Measurements from ENCODE around the gene KCTD3. TPM values are rescaled to one million over a fixed set of nuclear protein-coding genes. Genes with fewer than 3 reads are reported as not detected.

KCTD3 gene
- total RNA-seq = 15.7 TPM
- long read RNA-seq, transcript KCTD3-201 (18 exons, 3,931 nt) = major isoform, 12 of 22 reads
- long read RNA-seq, partial matches to known transcripts = 4 of 22 reads
- long read RNA-seq, other reads (novel, unspliced or antisense) = 6 of 22 reads

DNA sequence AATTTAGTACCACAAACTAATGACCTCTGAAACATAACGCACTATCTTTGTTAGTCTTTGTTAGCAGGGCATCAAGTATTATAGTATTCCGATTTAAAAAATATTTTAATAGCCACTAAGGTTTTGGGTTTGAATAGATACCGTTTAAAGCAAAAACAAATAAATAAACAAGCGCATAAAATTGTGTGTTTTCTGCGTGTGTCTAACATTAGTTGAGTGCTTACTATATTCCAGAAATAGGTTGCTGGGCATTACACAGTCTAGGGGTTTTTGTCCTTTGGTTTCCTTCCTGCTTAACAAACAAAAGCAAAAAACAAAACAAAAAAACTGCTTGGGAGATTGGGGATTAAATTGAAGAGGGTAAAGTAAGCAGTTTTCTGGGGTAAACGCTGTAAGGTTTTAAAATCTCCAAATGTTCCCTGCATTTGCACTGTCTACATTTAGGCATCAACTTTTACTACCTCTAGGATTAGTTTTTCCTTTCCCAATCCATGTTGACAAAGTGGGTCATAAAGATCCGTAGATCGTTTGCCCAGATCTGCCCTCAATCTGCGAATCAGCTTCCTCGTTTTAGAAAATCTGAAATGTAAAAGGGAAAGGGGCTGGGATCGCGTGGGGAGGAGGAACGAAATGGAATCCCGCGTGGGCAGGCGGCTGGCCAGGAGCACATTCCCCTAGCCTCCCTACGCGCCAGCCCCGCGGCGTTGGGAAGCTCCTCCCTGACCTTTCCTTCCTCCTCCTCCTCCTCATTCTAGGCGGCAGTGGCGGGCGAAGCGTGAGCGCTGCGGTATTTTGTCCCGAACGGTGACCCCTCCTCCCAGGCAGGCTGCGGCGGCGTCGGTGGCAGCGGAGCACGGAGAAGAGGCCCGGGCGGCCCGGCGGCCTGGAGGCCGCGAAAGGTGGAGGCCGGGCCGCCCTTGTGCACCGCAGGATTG, at the start of gene KCTD3:
Gene KCTD3, plus strand, starts transcription at position 749 of the 935 bp plus-strand sequence. CDS start 382 bp downstream, outside the sequence.
- DNase-seq (ENCODE audit: low spot score) = peak; percentile 92
- intact Hi-C loops (cut with DNase I) = no loop called here

DNA sequence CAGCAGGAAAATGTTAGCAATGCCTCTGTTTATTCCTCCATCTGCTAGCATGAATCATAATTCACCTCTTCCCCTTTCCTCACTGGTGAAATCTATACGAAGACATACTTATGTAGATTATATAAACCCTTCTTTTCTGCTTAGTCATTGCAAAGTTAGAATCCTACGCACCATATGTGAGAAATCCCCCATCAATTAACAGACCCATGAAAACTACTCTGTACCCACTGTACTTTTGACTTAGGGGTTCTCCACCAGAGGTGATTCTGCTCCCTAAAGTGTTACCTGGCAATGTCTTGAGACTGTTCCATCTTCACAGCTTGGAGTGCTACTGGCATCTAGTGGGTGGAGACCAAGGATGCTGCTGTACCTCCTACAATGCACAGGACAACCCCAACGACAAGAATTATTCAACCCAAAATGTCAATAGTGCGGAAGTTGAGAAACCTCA, 49.6 kb upstream of the KCTD3 start:
- DNase-seq (ENCODE audit: low spot score) = no peak
- intact Hi-C loops (cut with DNase I) = no loop called here

DNA sequence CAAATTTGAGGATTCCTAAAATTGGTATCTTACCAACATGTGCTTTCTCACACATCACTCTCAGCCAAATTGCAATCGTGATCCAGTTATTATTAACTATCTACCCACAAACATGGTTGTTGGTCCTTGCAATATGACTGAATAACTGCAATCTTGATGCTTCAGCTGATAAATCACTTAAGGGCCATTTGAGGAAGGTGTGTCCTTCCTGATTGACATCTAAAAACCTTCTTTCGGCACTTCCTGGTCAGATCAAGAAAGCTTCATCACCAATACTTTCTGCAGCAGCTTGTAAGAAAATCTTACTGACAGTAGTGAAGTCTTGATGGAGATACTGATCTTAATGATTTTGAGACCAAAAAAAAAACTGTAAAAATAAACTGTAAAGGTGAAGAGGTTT, 48.5 kb upstream of the KCTD3 start:
- intact Hi-C loops (cut with DNase I) = no loop called here
- DNase-seq (ENCODE audit: low spot score) = no peak

DNA sequence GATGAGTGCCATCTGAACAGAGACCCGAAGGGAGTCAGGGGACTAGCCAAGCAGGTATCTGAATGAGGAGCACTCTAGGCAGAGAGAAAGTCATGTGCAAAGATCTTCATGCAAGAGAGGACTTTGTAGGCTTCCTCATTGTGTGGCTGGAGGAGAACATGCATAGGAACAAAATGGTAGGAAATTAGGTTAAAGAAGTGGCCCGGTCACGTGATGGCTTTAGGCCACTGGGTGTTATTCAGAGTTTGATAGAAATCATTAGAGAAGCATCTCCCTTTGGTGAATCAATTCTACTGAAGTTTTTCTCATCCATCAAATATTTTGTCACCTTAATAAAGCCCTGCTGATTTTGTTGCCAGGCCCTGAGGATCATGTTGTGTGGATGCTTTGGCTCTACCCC, 45.8 kb upstream of the KCTD3 start:
- DNase-seq (ENCODE audit: low spot score) = no peak
- intact Hi-C loops (cut with DNase I) = loop anchor here (10.0 kb wide), 1 partner anchor 886 kb away; no protein-coding TSS in a partner anchor

DNA sequence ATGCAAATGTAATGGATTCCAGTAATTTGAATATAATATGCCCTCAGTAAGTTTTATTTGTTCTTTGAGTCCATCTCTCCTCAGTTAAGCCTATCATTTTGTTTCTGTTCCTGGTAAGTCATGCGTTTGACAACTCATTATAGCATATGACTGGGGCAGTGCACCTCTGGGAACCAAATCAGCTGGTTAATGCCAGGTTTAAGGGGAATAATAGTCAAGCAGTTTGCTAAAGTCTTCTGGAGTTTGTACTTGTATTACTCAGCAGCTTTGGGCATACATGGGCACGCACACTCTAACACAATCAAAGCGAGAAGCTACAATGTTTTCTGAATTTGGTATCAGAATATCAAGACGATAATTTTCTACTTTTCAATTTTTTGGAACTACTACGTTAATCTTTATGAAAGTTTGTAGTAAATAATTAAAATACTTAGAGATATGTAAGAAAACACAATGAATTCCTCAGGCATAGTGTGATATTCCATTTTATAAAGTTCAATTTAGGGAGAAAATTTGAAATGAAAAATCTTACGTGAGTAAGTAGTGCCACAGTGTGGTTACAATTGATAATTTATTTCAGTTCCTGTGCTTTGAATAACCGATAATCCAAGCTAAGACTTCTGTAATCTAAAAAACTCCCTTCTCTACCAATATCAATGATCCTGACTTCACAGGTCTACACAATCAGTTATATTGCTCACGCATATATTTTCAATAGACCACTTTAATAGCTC, 43.8 kb upstream of the KCTD3 start:
- DNase-seq (ENCODE audit: low spot score) = no peak
- intact Hi-C loops (cut with DNase I) = loop anchor here (10.0 kb wide), 1 partner anchor 888 kb away; no protein-coding TSS in a partner anchor

DNA sequence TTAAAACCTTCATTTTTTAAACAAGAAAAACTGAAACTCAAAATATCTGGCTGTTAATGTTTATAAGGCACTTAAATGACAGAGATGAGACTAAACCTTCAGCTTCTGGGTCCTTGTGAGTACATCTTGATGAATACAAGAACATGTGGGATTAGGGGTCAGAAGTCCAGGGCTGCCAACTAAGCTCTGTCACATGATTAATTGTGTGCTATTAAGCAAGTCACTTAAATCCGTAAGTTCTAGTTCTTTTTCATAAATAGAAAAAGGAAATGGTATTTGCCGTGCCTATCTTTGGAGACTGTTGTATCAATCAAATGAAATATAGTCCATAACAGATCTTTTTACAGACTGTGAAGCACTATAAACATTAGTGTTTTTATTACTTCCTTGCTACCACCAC, 43.2 kb upstream of the KCTD3 start:
- intact Hi-C loops (cut with DNase I) = loop anchor here (10.0 kb wide), 1 partner anchor 889 kb away; no protein-coding TSS in a partner anchor

DNA sequence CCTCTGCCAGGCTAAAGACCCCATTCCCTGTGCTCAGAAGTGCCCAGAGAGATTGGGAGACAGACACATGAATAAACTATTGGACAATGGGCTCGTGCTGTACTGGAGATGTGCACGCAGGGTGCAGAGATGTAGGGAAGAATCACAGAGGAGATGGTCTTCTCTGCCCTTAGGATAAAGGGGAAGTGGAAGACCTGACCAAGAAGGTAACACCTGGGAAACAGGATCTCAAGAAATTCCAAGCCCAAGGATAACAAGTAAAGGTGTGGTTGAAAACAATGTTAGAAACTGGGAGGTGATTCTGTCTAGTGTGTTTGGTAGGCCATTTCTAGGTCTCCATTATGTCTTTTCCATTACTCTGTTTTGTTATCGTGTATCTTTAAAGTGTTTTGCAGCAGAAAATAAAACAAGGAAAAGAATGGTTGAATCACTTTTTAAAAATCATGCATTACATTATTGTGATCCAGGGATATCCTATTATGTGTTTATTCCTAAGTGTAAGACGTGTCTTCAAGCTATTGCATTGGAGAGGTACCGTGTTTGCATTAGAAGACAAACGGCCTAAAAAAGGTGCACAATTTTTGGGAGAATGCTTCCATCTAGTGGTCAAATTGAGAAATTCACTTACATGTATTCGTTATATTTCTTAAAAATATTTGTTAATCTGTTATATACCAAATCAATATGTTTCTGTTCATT, 40.8 kb upstream of the KCTD3 start:
- intact Hi-C loops (cut with DNase I) = loop anchor here (5.0 to 10.0 kb wide), 2 partner anchors 869 to 891 kb away; no protein-coding TSS in a partner anchor
- DNase-seq (ENCODE audit: low spot score) = no peak

More for the DNA sequence above, 43.2 kb upstream of the KCTD3 start:
- DNase-seq (ENCODE audit: low spot score) = no peak

DNA sequence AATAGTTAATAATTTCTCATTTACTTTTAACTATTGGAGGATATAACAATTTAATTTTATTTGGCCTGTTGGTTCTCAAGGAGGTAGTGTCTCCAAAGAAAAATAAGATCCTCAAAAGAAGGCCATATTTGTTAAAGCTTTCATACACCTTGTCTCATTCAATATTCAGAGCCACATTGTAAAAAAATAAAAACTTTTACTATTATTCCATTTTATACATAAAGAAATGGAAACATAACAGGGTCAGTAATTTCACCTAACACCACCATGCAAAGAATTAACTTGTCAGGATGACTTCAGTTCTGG, 40.3 kb upstream of the KCTD3 start:
- no peak for DNase-seq (ENCODE audit: low spot score)
- intact Hi-C loops (cut with DNase I) = loop anchor here (5.0 to 10.0 kb wide), 2 partner anchors 869 to 892 kb away; no protein-coding TSS in a partner anchor

DNA sequence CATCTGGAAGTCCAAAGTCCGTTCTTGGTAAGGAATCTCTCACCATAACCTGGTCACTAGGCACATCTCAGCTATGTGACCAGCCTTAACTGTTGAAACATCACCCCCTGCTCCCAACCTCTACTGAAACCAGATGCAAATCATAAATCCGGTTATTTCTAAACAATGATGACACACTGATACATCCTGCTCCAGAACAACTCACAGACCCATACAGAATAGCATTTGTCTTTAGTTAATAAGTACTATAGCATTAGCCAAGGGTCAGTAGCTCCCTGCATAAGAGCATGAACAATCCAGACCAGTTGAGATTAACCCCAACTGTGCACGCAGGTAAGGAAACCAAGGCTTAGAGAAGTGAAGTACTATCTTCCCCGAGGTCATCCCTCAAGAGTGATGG, 38.0 kb upstream of the KCTD3 start:
- no peak for DNase-seq (ENCODE audit: low spot score)
- intact Hi-C loops (cut with DNase I) = loop anchor here (5.0 to 10.0 kb wide), 2 partner anchors 872 to 894 kb away; no protein-coding TSS in a partner anchor

DNA sequence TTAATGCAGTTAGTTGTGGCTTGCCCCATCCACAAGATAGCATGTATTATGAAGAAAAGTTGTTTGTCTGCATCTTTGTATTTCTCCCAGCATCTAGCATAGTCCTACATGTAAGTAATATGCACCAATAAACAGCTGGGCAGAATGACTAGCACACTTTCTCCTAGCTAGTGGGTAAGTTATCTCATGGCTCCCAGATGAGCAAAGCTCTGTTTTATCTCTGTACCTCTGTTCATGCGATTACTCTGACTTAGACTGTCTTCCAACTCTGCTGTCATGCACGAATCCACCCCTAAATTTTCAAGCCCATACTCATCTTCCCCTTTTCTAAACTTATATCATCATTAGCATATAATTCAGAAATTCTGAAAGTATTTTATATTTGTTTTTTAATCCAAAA, 37.5 kb upstream of the KCTD3 start:
- intact Hi-C loops (cut with DNase I) = loop anchor here (5.0 to 10.0 kb wide), 2 partner anchors 872 to 895 kb away; no protein-coding TSS in a partner anchor
- DNase-seq (ENCODE audit: low spot score) = no peak

DNA sequence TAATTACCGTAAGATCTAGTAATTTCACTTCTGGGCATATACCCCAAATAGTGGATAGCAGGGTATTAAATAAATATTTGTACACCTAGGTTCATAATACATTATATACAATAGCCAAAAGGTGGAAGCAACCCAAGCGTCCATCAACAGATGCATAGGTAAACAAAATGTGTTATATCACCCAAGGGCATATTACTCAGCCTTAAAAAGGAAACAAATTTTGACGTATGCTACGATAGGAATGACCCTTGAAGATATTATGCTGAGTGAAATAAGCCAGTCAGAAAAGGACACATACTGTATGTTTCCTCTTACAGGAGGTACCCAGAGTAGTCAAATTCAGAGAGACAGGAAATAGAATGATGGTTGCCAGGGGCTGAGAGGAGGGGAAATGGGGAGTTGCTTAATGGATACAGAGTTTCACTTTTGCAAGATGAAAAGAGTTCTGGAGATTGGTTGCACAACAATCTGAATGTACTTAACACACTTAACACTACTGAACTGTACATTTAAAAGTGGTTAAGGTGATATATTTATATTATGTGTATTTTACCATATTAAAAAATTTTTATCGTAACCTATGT, 36.6 kb upstream of the KCTD3 start:
- DNase-seq (ENCODE audit: low spot score) = no peak
- intact Hi-C loops (cut with DNase I) = no loop called here

DNA sequence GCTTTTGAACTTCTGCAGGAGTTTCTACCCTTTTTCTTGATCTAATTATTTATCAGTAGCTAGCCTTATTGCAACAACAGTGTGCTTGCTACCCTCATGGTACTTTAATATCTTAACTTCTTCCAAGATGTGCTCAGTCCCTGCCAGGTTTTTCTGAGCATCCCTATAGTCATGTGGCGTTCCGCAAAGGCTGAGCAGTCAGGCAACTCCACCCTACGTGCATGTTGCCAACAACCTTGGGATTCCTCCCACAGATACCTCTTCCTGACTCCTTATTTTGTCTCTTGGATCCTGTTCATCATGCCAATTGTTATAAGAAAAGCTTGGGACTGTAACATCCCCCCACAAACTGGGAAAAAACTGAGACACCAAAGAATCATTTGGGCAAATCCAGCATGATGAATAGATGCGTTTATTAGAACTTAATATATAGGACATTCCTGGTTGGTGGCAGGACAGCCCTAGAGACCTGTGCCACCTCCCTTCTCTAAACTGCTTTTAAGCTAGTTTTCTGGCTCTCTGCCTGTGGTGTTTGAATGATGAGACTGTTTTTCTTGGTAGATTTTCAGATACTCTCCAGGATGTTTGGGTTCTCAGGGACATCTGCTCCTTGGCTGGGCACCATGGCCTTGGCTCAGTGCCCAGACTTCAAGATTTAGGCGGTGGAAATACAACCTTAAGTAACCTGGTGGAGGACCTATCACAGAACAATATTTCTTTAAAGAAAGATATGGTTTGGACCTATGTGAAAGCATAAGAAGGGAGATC, 27.1 kb upstream of the KCTD3 start:
- intact Hi-C loops (cut with DNase I) = no loop called here
- DNase-seq (ENCODE audit: low spot score) = no peak

DNA sequence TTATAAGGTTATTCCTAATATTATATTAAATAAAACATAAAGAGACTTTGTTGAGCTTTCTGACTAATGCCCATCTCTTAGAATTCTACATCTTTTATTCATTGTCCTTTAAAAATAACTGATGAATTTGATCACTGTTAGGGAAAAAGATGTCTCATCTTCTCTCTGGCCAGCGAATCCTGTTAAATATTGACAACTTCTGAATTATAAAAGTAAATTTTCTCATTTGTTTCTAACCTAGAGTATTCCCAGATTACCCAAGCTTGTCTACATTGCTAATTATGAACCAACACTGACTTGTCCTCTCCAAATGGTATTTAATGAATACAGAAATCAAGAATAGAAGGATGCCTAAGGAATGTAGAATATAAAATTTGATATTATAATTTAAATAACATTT, 24.8 kb upstream of the KCTD3 start:
- DNase-seq (ENCODE audit: low spot score) = no peak
- intact Hi-C loops (cut with DNase I) = no loop called here

DNA sequence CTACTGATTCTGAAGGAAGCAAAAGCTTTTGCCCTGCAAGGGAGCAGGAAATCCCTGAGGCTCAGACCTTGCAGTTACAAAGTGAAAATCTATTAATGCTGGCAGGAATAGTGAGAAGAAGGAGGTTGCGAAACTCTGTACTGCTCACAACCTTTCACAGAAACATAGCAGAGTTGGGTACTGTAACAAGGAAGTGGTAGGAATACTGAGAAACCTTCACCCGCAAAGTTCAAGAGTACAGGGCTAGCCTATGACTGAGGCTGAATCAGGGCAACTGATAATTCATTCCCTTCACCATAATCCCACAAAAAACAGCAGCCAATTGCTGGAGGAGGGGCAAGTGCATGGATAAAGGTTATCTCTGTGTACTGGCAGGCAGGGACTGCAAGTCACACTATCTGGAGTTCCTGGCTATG, 23.9 kb upstream of the KCTD3 start:
- intact Hi-C loops (cut with DNase I) = no loop called here
- no peak for DNase-seq (ENCODE audit: low spot score)

DNA sequence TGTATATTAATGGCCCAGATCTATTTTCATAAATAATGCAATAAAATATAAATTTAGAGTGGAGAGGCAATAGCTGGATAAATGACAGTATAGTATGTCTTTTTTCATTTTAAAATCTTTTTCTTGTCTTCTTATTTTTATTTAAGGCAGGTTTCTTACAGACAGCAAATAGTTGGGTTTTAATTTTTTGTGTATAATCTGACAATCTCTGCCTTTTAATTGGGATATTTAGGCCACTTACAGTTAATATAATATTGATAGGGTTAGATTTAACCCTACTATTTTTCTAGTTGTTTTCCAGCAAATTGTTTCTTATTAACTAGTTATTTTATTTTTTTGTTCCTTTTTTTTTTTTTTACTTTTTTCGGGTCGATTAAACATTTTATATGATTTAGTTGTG, 23.3 kb upstream of the KCTD3 start:
- DNase-seq (ENCODE audit: low spot score) = no peak
- intact Hi-C loops (cut with DNase I) = no loop called here

DNA sequence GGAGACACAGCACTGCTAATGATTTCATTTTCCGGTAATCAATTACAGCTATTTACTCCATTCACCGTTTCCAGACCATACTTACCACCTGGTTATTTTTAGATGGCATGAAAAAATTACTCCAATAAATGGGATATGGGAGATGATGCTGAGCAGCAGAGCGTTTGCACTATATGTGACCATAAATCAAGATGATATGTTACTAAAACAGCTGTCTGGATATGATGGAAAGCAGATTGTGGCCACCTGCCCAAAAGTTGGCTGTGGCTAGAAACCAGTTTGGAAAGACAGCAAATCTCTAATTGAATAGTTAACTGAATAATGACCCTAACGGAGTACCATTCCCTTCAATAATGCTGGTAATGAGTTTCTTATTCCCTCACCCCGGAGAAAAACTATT, 22.5 kb upstream of the KCTD3 start:
- intact Hi-C loops (cut with DNase I) = no loop called here

DNA sequence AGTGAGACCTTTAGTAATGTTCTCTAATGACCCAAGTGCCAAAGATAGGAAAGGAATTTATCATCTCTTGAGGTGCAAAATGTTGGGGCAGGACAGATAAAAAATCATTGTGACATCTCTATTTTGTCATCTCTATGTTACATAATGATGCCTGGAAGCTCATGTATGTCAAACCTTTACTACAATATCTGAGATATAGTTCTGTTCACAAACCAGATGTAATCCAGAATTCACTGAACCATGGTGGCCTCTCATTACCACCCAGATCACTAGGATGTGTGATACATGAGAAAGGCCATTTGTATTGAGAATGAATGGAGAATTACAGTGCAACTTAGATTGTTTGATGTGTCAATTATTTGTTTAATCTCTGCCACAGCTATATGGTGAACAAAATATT, 22.0 kb upstream of the KCTD3 start:
- intact Hi-C loops (cut with DNase I) = no loop called here
- no peak for DNase-seq (ENCODE audit: low spot score)

More for the DNA sequence above, 22.5 kb upstream of the KCTD3 start:
- DNase-seq (ENCODE audit: low spot score) = no peak

DNA sequence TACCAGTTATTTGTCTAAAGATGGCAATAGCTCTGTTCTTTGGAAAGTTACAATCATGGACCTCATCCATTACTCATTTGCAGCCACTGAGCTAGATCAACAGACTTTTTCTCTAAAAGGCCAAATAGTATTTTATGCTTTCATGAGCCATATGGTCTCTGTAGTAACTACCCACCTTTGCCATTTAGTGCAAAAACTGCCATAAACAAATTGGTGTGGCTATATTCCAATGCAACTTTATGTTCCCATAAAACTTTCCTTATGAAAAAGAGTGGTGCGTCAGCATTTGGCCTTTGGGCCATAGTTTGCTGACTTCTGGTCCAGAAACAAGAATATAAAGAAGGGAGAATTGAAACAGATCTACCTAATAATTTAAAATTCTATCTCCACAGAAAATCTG, 20.1 kb upstream of the KCTD3 start:
- no peak for DNase-seq (ENCODE audit: low spot score)
- intact Hi-C loops (cut with DNase I) = no loop called here

Data from cardiac septum (tissue), 1 donor.